Neural cell (in vitro differentiated cells): Measurements from ENCODE around the gene MYB. TPM values are rescaled to one million over a fixed set of nuclear protein-coding genes. Genes with fewer than 3 reads are reported as not detected.

Source experiments
- H2AFZ ChIP-seq: fragments of 200-600, 300-800 bp; sonication (generic), shearing (Covaris generic); 2 replicates; pipeline ENCODE4 v1.6.0; 2014; ENCODE audit warnings: low read depth, mild to moderate bottlenecking, antibody characterized with exemption, low read length, moderate library complexity
- H3F3A ChIP-seq: fragments of 200-600 bp; shearing (Covaris generic); 2 replicates; pipeline ENCODE4 v1.6.1; 2016; ENCODE audit warnings: mild to moderate bottlenecking, moderate library complexity, mixed read lengths, antibody characterized with exemption, low read length; ENCODE audit not compliant: insufficient read depth, poor library complexity, severe bottlenecking
- H3K27ac ChIP-seq: fragments of 200-600, 300-800 bp; sonication (generic), shearing (Covaris generic); 2 replicates; pipeline ENCODE4 v1.5.1; 2014; ENCODE audit warnings: mild to moderate bottlenecking, low read length, moderate library complexity
- H3K27me3 ChIP-seq: fragments of 300-800, 200-600 bp; sonication (generic), shearing (Covaris generic); 2 replicates; pipeline ENCODE4 v1.6.0; 2014; ENCODE audit warnings: mild to moderate bottlenecking, low read depth, low read length, moderate library complexity; ENCODE audit not compliant: insufficient read depth
- H3K36me3 ChIP-seq: fragments of 300-800, 200-600 bp; sonication (generic), shearing (Covaris generic); 2 replicates; pipeline ENCODE4 v1.5.1; 2014; ENCODE audit warnings: mild to moderate bottlenecking, antibody characterized with exemption, low read length, moderate library complexity; ENCODE audit not compliant: insufficient read depth
- H3K4me2 ChIP-seq: fragments of 300-800, 200-600 bp; sonication (generic), shearing (Covaris generic); 2 replicates; pipeline ENCODE4 v1.6.0; 2014; ENCODE audit warnings: mild to moderate bottlenecking, low read length
- H3K4me3 ChIP-seq: fragments of 300-800, 200-600 bp; sonication (generic), shearing (Covaris generic); 2 replicates; pipeline ENCODE4 v1.5.1; 2014; ENCODE audit warnings: mild to moderate bottlenecking, low read length, moderate library complexity
- H3K79me2 ChIP-seq: fragments of 200-600 bp; shearing (Covaris generic); replicated peaks from 2 replicates; pipeline ENCODE4 v1.6.0; 2014; ENCODE audit warnings: mild to moderate bottlenecking, low read length, moderate library complexity; ENCODE audit not compliant: insufficient read depth
- H3K9ac ChIP-seq: fragments of 300-800, 200-600 bp; sonication (generic), shearing (Covaris generic); 2 replicates; pipeline ENCODE4 v1.6.1; 2016; ENCODE audit warnings: mild to moderate bottlenecking, low read length, mixed read lengths
- H3K9me2 ChIP-seq: fragments of 200-600 bp; shearing (Covaris generic); 2 replicates; pipeline ENCODE4 v1.6.1; 2016; ENCODE audit warnings: mild to moderate bottlenecking, low read length, mixed read lengths; ENCODE audit not compliant: insufficient read depth
- H3K9me3 ChIP-seq: fragments of 200-600, 300-800 bp; sonication (generic), shearing (Covaris generic); 2 replicates; pipeline ENCODE4 v1.6.1; 2016; ENCODE audit warnings: mild to moderate bottlenecking, mixed run types, low read length, moderate library complexity, mixed read lengths
- H4K20me1 ChIP-seq: fragments of 200-600 bp; shearing (Covaris generic); 2 replicates; pipeline ENCODE4 v1.6.1; 2016; ENCODE audit warnings: mild to moderate bottlenecking, mixed run types; ENCODE audit not compliant: insufficient read depth
- CTCF ChIP-seq: fragments of 450-650 bp; IDR thresholded peaks from 2 replicates; pipeline ENCODE4 v1.5.1; 2014; ENCODE audit warnings: antibody characterized with exemption, mild to moderate bottlenecking, moderate library complexity; ENCODE audit not compliant: poor library complexity, severe bottlenecking
- EP300 ChIP-seq: fragments of 450-650 bp; conservative IDR thresholded peaks from 2 replicates; pipeline ENCODE4 v1.6.1; 2014; ENCODE audit warnings: antibody characterized with exemption, mild to moderate bottlenecking, moderate library complexity; ENCODE audit not compliant: poor library complexity, severe bottlenecking
- EZH2 ChIP-seq: fragments of 200-600, 300-800 bp; shearing (Covaris generic), sonication (generic); IDR thresholded peaks from 2 replicates; pipeline ENCODE4 v1.6.1; 2014; ENCODE audit warnings: antibody characterized with exemption, low read length, borderline replicate concordance, mild to moderate bottlenecking; ENCODE audit not compliant: insufficient read depth, poor library complexity, severe bottlenecking
- MXI1 ChIP-seq: fragments of 450-650 bp; conservative IDR thresholded peaks from 2 replicates; pipeline ENCODE4 v1.6.1; 2014; ENCODE audit warnings: antibody characterized with exemption, mild to moderate bottlenecking; ENCODE audit not compliant: poor library complexity, severe bottlenecking
- POLR2AphosphoS5 ChIP-seq: IDR thresholded peaks from 2 replicates; pipeline ENCODE4 v1.6.1; 2012
- RAD21 ChIP-seq: fragments of 450-650 bp; conservative IDR thresholded peaks from 2 replicates; pipeline ENCODE4 v1.6.1; 2014; ENCODE audit warnings: antibody characterized with exemption, mild to moderate bottlenecking, moderate library complexity
- SMC3 ChIP-seq: fragments of 450-650 bp; conservative IDR thresholded peaks from 2 replicates; pipeline ENCODE4 v1.6.1; 2014; ENCODE audit warnings: antibody characterized with exemption, mild to moderate bottlenecking, moderate library complexity; ENCODE audit not compliant: poor library complexity
- TAF1 ChIP-seq: IDR thresholded peaks from 2 replicates; pipeline ENCODE4 v1.6.1; 2012; ENCODE audit warnings: low read depth
- polyA plus RNA-seq: library from polyadenylated mRNA; depleted of rRNA; stranded (reverse); fragments of >200 nt; gene quantifications from 2 replicates; pipeline ENCODE4 v1.2.3, GENCODE V29; 2014
- TF ChIP-seq, protein P1 (sequence below): IDR thresholded peaks from 2 replicates; pipeline ENCODE4 v1.6.1; 2012; ENCODE audit warnings: borderline replicate concordance

Gene MYB
- polyA plus RNA-seq, 1 donor from 2014 or later, result 4.0 TPM

DNA sequence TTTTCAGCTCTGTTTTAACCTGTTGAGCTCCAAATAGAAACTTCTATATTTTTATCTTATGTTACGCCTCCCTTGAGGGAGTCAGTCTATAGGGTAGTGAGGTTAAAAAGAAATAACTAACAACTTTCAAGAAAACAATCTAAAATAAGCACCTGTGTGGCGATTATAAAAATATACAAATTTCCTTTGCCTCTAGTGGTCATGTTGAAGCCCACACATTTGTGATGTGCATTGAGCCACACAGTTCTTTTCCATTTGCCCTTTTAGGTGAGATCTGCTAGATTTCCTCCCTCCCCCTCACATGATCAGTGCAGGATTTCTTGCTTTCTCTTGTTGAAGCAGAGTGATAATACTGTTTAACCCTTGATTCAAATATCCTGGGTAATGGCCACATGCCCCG, 84.2 kb downstream of the MYB start:
- H3K9me3 ChIP-seq, result no peaks in the 10 kb centered on the region
- H2AFZ ChIP-seq, result no peak overlapping the region
- H3K4me3 ChIP-seq, result no peak overlapping the region
- no peak overlapping the region for H3K4me2 ChIP-seq
- H3K9me2 ChIP-seq, result no peaks in the 10 kb centered on the region
- H3K27me3 ChIP-seq, result no peaks in the 10 kb centered on the region
- H3K79me2 ChIP-seq, result no peaks in the 10 kb centered on the region
- no peaks in the 10 kb centered on the region for H3K36me3 ChIP-seq
- H4K20me1 ChIP-seq, result no peaks in the 10 kb centered on the region
- H3K27ac ChIP-seq, result no peak overlapping the region
- TF ChIP-seq CTCF (no peak), TAF1 (no peak), POLR2AphosphoS5 (no peak), RAD21 (no peak), SMC3 (no peak), MXI1 (no peak), EP300 (no peak), EZH2 (no peak)
- TF ChIP-seq, protein P1, sequence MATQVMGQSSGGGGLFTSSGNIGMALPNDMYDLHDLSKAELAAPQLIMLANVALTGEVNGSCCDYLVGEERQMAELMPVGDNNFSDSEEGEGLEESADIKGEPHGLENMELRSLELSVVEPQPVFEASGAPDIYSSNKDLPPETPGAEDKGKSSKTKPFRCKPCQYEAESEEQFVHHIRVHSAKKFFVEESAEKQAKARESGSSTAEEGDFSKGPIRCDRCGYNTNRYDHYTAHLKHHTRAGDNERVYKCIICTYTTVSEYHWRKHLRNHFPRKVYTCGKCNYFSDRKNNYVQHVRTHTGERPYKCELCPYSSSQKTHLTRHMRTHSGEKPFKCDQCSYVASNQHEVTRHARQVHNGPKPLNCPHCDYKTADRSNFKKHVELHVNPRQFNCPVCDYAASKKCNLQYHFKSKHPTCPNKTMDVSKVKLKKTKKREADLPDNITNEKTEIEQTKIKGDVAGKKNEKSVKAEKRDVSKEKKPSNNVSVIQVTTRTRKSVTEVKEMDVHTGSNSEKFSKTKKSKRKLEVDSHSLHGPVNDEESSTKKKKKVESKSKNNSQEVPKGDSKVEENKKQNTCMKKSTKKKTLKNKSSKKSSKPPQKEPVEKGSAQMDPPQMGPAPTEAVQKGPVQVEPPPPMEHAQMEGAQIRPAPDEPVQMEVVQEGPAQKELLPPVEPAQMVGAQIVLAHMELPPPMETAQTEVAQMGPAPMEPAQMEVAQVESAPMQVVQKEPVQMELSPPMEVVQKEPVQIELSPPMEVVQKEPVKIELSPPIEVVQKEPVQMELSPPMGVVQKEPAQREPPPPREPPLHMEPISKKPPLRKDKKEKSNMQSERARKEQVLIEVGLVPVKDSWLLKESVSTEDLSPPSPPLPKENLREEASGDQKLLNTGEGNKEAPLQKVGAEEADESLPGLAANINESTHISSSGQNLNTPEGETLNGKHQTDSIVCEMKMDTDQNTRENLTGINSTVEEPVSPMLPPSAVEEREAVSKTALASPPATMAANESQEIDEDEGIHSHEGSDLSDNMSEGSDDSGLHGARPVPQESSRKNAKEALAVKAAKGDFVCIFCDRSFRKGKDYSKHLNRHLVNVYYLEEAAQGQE, result no peak
- H3F3A ChIP-seq, result no peaks in the 10 kb centered on the region
- H3K9ac ChIP-seq, result no peak overlapping the region

GRCh38 chr6:135266675-135267074, 85.6 kb downstream of the MYB start:
- Histone ChIP-seq H3K27me3 (no peaks in the 10 kb centered on the region), H3K27ac (no peak overlapping the region), H3K9me2 (no peaks in the 10 kb centered on the region), H3K36me3 (no peaks in the 10 kb centered on the region), H3K79me2 (no peaks in the 10 kb centered on the region), H2AFZ (no peak overlapping the region), H4K20me1 (no peaks in the 10 kb centered on the region), H3F3A (no peaks in the 10 kb centered on the region), H3K4me2 (no peak overlapping the region), H3K9me3 (no peaks in the 10 kb centered on the region), H3K4me3 (no peak overlapping the region), H3K9ac (no peak overlapping the region)
- TF ChIP-seq POLR2AphosphoS5 (no peak), MXI1 (no peak), TAF1 (no peak), SMC3 (no peak), CTCF (no peak), EZH2 (no peak), RAD21 (no peak), EP300 (no peak)
- TF ChIP-seq, protein P1, result no peak
